NCI-H2029 (cell line): ENCODE measurements around the gene PEX6.
"Not testable (repeated sequence)": the region's sequence is repeated elsewhere in the genome, so short reads cannot be mapped to it uniquely, and the experiment has no call there.

Experiments used
- DNase-seq: peaks from one replicate; lab custom pipeline; 2025; lab: John Stamatoyannopoulos, UW

PEX6 gene

GRCh38 chr6:42978839-42979522, at the start of gene PEX6:
Gene PEX6, minus strand, starts transcription at chr6:42979181. Its CDS starts 31 bp downstream, at chr6:42979150.
- DNase-seq: peak; percentile 92

DNA sequence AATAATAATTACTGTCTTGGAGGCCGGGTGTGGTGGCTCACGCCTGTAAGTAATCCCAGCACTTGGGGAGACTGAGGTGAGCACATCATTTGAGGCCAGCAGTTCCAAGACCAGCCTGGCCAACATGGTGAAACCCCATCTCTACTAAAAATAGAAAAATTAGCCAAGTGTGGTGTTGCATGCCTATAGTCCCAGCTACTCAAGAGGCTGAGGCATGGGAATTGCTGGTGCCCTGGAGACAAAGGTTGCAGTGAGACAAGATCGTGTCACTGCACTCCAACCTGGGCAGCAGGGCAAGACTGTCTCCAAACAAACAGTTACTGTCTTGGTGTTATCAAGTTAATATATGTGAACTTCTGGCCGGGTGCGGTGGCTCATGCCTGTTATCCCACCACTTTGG, 47.4 kb upstream of the PEX6 start:
- no peak for DNase-seq

DNA sequence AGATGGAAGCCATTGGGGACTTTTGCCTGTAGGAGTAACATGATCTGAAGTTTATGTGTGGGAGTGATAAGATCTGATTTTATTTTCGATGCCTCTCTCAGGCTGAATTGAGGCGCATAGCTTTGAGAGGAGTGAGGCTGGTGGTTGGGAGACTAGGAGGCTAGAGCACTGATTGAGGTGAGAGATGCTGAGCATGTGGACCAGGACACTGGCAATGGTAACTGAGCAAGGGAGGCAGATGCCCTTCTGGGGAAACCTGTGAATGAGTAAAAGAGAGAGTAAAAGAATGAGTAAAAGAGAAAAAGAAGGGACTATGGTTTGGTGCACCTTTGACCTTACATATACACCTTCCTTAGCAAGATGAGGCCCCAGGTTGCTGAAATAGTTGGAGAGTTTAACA, 45.5 kb upstream of the PEX6 start:
- no peak for DNase-seq

DNA sequence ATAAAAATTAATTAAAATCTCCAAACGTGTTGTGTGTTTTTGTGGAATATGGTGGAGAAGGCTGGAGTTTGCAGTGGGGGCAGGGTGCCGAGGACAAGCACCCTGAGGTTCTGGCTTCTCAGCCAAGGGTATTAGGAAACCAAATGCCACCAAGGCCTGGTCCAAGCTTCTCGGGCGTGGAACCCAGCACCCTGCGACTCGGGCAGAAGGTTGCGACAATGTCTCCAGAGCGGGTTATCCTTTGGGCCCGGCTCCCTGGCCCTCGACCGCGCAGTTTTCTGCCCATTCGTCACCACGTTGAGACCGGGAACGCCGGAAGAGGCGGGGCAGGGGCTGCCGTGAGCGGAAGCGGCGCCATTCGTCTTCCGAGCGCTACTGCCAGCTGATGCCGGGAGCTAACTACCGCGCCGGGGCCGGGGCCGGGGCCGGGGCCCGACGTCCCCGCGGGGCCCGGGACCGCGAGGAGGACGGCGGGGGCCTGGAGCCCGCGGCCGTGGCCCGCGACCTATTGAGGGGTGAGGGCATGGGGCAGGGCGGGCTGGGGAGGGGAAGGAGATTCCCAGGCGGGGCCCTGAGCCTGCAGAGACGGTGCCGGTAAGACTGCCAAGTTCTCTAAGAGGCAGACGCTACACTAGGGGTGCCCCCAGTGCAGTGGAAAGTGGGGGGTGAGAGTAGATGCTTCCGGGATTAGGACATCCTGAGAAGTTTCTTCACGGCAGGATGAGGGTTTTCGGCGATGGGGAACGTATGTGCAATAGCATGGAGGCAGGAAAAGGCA, 42.5 kb upstream of the PEX6 start, which contains the start of gene RRP36:
TSS of gene RRP36 (plus strand) at position 354 of the 778 bp plus-strand sequence. CDS start at position 386, 32 bp downstream.
- DNase-seq: peak; percentile 69

- no peak for DNase-seq
These were observed 41.9 kb upstream of the PEX6 start for GRCh38 chr6:43020847-43021246.

DNA sequence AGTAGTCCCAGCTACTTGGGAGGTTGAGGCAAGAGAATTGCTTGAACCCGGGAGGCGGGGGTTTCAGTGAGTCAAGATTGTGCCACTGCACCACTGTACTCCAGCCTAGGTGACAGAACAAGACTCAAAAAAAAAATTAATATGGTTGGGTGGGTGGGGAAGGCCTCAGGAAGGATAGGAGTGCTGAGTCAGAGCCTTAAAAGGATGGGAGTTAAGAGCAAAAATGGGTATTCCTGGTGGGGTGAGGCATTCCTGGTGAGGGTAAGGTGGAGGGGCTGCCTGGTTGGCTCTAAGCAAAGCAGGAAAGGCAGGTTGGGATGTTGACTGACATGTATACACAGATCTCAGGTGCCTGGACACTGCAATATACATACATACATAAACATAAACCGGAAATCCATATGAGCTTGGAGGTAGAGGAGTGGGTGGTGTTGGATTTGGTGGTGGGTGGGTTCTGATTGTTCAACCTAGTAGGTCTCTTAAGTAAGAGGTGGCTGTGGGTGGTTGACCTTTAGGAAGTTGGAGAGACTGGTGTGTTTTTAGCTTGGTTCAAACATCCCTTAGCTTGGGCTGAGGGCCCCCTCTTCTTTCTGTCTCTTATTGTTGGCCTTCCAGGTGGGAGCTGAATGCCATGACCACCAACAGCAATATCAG, 41.2 kb upstream of the PEX6 start:
- DNase-seq: no peak

DNA sequence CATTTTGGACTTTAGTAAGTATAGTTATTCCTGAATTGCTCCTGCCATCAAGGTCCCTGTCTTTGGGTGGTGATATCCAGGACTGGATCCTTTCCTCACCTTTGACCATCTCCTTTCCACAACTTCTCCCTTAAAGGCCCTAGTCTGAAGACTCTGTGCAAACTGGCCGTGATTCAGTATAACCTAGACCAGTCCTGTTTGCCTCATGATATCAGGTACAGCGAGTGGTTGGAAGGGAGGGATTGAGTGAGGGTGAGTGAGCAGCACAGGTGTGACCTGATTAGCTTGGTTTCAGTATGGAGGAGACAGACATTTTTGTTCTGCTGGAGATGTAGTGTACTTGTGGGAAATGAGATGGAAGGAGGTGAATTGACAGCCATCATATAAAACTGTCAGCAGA, 40.2 kb upstream of the PEX6 start:
- no peak for DNase-seq

DNA sequence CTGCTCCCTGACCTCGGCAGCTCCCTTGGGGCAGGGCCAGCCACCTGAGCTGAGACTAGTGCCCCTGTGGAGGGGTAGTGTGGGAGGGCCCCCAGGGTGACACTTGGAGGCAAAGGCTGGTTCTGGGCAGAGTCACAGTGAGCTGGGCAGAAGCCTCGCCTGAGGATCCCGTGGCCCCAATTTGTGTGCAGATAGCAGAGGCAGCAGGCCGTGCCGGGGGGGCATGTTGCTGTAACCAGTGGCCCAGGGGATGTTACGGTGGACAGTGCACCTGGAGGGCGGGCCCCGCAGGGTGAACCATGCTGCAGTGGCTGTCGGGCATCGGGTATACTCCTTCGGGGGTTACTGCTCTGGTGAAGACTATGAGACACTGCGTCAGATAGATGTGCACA, 38.0 kb upstream of the PEX6 start:
- DNase-seq: no peak

DNA sequence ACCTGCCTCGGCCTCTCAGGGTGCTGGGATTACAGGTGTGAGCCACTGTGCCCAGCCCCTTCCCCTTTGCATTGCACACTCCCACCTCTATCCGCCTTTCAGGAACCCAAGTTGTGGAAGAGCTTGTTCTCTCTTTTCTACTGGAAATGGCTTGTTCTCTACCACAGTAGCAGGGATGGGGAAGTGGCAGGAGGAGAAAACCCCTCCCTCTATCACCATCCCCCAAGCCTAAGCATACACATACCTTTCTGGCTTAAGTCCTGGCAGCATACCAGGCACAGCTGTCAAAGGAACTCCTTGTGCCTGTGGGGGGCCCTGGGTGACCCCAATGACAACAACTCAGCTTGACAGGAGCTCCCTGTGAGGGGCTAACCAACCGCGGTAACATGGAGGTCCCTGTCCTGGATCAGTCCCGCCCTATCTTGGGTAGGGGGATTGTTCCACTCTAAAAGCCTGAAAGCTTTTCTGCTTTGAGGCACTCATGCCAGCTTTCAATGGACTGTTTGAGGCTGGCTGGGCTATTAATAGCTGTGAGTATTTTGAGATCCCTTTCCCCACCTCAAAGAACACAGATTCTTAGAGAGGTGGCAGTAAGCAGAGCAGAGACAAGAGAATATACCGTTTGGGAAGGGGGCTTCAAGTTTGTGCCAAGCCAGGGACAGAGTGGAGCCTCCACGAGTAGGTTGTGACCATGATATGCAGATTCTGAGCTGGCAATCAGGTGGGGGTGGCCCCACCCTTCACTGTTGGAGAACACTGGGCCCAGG, 37.4 kb upstream of the PEX6 start:
- DNase-seq: no peak

DNA sequence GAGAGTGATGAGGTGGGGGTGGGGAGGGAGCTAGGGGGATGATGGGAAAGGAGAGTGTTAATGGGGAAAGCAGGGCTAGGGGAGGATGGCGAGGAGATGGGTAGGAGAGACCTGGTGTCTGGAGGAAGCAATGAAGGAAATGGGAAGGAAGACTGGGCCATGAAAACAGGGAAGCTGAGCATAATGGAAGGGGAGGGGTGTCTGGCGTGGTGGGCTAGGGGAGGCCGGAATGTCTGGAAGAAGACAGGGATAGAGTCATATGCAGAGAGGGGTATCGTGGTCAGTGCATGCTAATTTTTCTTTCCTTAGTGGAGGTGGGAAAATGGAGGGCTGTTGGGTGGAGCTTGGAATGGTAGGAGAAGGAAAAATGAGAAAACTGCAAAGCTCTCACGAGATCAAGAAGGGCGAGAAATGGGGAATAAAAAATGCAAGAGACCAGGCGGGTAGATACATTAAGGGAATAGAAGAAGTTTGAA, 35.5 kb upstream of the PEX6 start:
- peak; percentile 2 for DNase-seq

- DNase-seq: peak; percentile 100
These were observed 35.0 kb upstream of the PEX6 start, which contains the start of the genes KLHDC3 and MEA1 for GRCh38 chr6:43013843-43014433. Gene KLHDC3, plus strand, starts transcription at chr6:43014249. Its CDS starts 2,944 bp downstream, at chr6:43017193. Gene MEA1, minus strand, starts transcription at chr6:43013946. Its CDS starts 133 bp downstream, at chr6:43013813.

DNA sequence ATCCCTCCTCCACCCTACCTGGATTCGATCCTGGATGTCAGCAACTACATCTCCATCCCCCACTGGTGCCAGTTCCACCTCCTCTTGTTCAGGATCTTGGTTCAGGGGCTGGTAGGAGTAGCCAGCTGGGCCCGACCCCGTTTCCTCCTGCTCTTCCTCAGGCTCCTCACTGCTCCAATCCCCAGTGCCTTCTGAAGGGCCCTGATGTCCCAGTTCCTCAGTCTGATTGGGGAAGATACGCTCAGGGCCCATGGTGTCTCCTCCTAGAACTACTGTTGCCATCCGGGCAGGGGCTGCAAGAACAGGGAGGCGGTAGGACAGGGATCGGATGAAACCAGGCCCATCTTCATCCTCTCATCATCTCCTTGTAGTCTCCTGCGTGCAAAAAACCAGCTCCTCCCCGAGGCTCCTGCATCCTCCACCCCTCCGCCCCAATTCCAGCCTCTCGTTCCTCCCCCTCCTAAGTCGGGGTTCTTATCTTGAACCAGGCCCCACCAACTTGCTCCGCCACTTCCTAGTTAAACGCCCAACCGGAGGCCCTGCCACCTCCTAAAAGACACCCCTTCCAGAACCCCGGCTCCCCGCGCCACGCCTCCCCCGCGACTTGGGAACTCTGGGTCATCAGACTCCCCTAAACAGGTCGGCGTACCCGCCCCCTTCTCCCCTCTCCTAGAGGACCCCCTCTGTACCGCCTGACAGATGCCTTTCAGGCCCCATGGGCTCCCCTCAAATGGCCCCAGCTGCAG, 34.3 kb upstream of the PEX6 start:
- DNase-seq: no peak

GRCh38 chr6:43012364-43012763, 33.4 kb upstream of the PEX6 start:
- DNase-seq: no peak

DNA sequence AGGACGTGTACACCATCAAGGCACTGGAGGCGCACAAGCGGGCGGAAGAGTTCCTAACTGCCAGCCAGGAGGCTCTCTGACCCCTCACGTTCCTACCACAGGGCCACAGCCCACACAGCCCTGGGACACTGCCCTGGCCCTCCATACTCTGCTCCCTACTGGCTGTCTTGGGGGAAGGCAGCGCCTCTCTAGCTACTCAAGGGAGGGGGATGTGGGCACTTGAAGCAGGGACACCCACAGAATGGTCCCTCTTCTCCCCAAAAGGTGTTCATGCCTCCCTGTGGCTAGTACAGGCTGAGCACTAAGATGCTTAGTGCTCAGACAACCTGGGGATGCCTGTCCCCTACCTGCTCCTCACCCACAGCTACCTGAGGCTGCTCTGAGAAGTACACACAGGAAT, 32.2 kb upstream of the PEX6 start:
- DNase-seq: no peak

GRCh38 chr6:43009124-43009523, 30.1 kb upstream of the PEX6 start:
- DNase-seq: peak; percentile 2

DNA sequence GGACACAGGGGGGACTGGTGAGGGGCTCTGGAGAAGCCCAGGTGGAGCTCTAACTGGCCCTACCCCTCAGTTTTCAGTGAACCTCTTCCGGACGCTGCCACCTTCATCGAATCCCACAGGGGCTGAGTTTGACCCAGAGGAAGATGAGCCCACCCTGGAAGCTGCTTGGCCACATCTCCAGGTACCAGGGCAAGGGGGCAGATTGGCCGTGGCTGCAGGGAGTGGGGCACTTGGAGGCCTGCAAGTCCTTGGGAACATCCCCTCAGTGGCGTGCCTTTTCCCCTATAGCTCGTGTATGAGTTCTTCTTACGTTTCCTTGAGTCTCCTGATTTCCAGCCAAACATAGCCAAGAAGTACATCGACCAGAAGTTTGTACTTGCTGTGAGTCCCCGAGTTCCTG, 28.1 kb upstream of the PEX6 start:
- no peak for DNase-seq

DNA sequence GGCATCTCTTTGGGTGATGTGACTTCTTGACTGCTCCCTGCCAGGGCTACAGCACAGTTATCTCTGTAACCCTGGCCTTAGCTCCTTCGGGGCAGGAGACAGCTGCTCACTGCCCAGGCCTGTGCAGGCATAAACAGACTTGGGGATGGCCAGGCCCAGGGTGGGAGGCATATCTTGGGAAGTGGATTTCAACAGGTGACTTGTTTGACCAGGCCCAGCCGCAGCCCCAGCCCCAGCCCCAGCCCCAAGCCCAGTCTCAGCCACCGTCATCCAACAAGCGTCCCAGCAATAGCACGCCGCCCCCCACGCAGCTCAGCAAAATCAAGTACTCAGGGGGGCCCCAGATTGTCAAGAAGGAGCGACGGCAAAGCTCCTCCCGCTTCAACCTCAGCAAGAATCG, 27.3 kb upstream of the PEX6 start:
- no peak for DNase-seq

GRCh38 chr6:43005844-43006243, 26.9 kb upstream of the PEX6 start:
- DNase-seq: no peak

DNA sequence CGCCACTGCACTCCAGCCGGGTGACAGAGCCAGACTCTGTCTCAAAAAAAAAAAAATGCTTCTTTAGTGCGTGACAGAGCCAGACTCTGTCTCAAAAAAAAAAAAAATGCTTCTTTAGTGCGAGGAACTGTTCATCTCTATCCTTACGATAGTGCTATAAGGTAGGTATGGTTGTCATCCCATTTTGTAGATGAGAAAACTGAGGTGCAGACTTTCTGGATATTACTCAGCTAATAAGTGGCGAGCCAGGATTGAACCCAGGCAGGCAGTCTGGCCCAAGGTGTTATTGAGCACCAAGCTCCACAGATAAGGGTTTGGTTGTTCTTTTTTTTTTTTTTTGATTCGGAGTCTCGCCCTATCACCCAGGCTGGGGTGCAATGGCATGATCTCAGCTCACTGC, 22.9 kb upstream of the PEX6 start:
- DNase-seq: no peak

DNA sequence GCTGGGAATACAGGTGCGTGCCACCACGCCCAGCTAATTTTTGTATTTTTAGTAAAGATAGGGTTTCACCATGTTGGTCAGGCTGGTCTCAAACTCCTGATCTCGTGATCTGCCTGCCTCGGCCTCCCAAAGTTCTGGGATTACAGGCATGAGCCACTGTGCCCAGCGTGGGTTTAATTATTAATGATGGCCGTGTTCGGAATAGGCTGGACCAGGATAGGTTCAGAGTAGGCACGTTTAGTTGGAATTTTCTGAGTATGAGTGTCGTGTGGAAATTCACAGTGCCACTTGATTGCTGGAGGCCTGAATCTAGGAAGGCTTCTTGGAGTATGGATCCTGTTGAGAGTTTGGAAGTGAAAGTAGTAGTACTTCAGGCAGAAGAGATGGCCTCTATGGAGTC, 19.2 kb upstream of the PEX6 start:
- DNase-seq: not testable (repeated sequence)

DNA sequence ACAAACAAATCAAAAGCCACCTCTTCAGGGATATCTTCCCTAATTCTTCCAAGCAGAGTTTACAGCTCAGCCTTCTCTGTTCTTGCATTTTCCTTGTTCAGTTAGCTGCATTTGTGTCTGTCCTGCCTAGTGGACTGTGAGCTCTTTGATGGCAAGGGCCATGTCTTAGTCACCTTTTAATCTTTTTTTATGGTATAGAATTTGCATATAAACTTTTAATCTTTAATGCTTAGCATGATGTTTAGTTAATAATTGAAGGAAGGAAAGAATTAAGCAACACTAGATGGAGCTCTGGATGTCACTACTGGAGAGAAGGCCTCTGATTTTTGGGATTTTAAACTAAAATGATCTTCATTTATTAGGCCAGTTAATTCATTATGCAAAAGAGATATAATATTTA, 17.5 kb upstream of the PEX6 start:
- DNase-seq: no peak
